ENCODE measurements around the gene PRELID1. TPM values are rescaled to one million over a fixed set of nuclear protein-coding genes. Genes with fewer than 3 reads are reported as not detected.
A peak's percentile ranks its signal among the peaks of the same experiment; 100 is the strongest.

PRELID1 gene
- total RNA-seq, 1 donor from 2014 or later = 98.8 TPM

DNA sequence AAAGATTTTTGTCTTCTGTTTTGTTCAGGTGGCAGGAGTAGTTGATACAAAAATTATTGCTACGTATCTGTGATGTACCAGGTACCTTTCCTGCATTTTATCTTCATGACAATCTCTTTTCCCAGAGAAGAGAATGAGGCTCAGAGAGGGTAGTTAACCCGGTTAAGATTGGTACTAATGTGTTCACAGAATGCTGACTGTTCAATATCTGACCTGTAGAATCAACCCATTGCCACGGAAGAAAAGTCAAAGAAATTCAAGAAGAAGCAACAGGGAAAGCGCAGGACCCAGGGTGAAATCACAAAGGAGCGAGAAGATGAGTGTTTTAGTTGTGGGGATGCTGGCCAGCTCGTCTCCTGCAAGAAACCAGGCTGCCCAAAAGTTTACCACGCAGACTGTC lies 11.9 kb upstream of the PRELID1 start:
- TF ChIP-seq, protein P1, sequence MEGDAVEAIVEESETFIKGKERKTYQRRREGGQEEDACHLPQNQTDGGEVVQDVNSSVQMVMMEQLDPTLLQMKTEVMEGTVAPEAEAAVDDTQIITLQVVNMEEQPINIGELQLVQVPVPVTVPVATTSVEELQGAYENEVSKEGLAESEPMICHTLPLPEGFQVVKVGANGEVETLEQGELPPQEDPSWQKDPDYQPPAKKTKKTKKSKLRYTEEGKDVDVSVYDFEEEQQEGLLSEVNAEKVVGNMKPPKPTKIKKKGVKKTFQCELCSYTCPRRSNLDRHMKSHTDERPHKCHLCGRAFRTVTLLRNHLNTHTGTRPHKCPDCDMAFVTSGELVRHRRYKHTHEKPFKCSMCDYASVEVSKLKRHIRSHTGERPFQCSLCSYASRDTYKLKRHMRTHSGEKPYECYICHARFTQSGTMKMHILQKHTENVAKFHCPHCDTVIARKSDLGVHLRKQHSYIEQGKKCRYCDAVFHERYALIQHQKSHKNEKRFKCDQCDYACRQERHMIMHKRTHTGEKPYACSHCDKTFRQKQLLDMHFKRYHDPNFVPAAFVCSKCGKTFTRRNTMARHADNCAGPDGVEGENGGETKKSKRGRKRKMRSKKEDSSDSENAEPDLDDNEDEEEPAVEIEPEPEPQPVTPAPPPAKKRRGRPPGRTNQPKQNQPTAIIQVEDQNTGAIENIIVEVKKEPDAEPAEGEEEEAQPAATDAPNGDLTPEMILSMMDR (IDR thresholded peaks at IDR 0.05) = no peak
- no peaks in the 10 kb centered on the region for H3K4me1 Mint-ChIP-seq (ENCODE audit: unreplicated experiment)
- H3K27me3 Mint-ChIP-seq (ENCODE audit: unreplicated experiment) = no peaks in the 10 kb centered on the region
- H3K36me3 Mint-ChIP-seq (ENCODE audit: unreplicated experiment) = peaks cover 48% of the 10 kb centered on the region
- no peak overlapping the region for H3K4me3 Mint-ChIP-seq (ENCODE audit: unreplicated experiment)
- H3K9me3 Mint-ChIP-seq (ENCODE audit: unreplicated experiment) = no peaks in the 10 kb centered on the region
- H3K27ac Mint-ChIP-seq (ENCODE audit: unreplicated experiment) = no peak overlapping the region
- DNase-seq (ENCODE audit: extremely low spot score, unreplicated experiment) = no peak

DNA sequence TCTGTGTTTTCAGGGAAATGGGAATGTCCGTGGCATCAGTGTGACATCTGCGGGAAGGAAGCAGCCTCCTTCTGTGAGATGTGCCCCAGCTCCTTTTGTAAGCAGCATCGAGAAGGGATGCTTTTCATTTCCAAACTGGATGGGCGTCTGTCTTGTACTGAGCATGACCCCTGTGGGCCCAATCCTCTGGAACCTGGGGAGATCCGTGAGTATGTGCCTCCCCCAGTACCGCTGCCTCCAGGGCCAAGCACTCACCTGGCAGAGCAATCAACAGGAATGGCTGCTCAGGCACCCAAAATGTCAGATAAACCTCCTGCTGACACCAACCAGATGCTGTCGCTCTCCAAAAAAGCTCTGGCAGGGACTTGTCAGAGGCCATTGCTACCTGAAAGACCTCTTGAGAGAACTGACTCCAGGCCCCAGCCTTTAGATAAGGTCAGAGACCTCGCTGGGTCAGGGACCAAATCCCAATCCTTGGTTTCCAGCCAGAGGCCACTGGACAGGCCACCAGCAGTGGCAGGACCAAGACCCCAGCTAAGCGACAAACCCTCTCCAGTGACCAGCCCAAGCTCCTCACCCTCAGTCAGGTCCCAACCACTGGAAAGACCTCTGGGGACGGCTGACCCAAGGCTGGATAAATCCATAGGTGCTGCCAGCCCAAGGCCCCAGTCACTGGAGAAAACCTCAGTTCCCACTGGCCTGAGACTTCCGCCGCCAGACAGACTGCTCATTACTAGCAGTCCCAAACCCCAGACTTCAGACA lies 9.6 kb upstream of the PRELID1 start:
- no peak overlapping the region for H3K27ac Mint-ChIP-seq (ENCODE audit: unreplicated experiment)
- peaks cover 41% of the 10 kb centered on the region for H3K36me3 Mint-ChIP-seq (ENCODE audit: unreplicated experiment)
- H3K27me3 Mint-ChIP-seq (ENCODE audit: unreplicated experiment) = no peaks in the 10 kb centered on the region
- H3K4me3 Mint-ChIP-seq (ENCODE audit: unreplicated experiment) = no peak overlapping the region
- peak; percentile 73 for DNase-seq (ENCODE audit: extremely low spot score, unreplicated experiment)
- H3K4me1 Mint-ChIP-seq (ENCODE audit: unreplicated experiment) = peaks cover under 1% of the 10 kb centered on the region
- TF ChIP-seq, protein P1 (IDR thresholded peaks at IDR 0.05) = no peak
- H3K9me3 Mint-ChIP-seq (ENCODE audit: unreplicated experiment) = no peaks in the 10 kb centered on the region

DNA sequence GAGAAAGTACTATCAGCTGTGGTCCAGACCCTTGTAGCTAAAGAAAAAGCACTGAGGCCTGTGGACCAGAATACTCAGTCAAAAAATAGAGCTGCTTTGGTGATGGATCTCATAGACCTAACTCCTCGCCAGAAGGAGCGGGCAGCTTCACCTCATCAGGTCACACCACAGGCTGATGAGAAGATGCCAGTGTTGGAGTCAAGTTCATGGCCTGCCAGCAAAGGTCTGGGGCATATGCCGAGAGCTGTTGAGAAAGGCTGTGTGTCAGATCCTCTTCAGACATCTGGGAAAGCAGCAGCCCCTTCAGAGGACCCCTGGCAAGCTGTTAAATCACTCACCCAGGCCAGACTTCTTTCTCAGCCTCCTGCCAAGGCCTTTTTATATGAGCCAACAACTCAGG lies 9.0 kb upstream of the PRELID1 start:
- H3K9me3 Mint-ChIP-seq (ENCODE audit: unreplicated experiment) = no peaks in the 10 kb centered on the region
- H3K27me3 Mint-ChIP-seq (ENCODE audit: unreplicated experiment) = no peaks in the 10 kb centered on the region
- peaks cover 3% of the 10 kb centered on the region for H3K4me1 Mint-ChIP-seq (ENCODE audit: unreplicated experiment)
- H3K27ac Mint-ChIP-seq (ENCODE audit: unreplicated experiment) = no peak overlapping the region
- DNase-seq (ENCODE audit: extremely low spot score, unreplicated experiment) = peak; percentile 17
- H3K36me3 Mint-ChIP-seq (ENCODE audit: unreplicated experiment) = peaks cover 37% of the 10 kb centered on the region
- H3K4me3 Mint-ChIP-seq (ENCODE audit: unreplicated experiment) = no peak overlapping the region
- TF ChIP-seq, protein P1 (IDR thresholded peaks at IDR 0.05) = no peak

DNA sequence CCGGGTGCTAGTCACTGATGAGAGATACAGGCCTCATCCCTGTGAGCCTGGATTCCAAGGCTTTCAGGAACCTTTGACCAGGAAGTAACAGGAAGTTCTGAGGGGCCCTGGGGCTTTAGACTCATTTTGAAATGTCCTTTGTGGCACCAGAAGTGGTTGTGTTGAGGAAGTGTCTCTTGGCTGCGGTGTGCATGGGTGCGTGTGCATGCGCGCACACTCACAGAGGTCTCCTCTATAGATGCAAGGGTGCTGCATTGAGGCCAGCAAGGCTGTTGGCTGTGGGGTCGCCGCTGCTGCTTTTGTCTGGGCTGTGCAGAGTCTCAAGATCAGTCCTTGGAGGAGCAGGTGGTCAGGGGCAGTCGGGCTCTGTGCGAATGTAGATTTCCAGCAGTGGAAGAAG lies 7.7 kb upstream of the PRELID1 start:
- H3K4me3 Mint-ChIP-seq (ENCODE audit: unreplicated experiment) = no peak overlapping the region
- H3K27ac Mint-ChIP-seq (ENCODE audit: unreplicated experiment) = no peak overlapping the region
- TF ChIP-seq, protein P1 (IDR thresholded peaks at IDR 0.05) = no peak
- H3K27me3 Mint-ChIP-seq (ENCODE audit: unreplicated experiment) = no peaks in the 10 kb centered on the region
- peaks cover 34% of the 10 kb centered on the region for H3K36me3 Mint-ChIP-seq (ENCODE audit: unreplicated experiment)
- no peak for DNase-seq (ENCODE audit: extremely low spot score, unreplicated experiment)
- no peaks in the 10 kb centered on the region for H3K9me3 Mint-ChIP-seq (ENCODE audit: unreplicated experiment)
- H3K4me1 Mint-ChIP-seq (ENCODE audit: unreplicated experiment) = peaks cover 15% of the 10 kb centered on the region

DNA sequence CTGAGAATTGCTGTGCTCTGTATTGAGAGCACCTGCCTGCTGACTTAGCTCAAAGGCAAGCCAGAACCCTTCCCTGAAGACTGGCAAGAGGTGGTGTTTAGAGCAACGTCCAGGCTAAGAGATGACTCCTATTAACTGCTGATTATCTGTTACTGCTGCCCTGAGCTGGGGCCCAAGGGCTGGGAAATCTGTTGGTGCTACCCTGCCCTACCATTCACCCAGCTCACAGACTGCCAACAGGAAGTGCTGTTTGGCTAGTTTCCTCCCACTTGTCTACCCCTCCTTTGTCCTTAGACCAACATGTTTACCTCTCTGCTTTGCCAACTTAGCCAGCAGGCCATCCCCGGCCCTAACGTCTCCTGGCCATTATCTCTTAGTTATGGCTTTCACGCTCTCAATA lies 7.0 kb upstream of the PRELID1 start:
- DNase-seq (ENCODE audit: extremely low spot score, unreplicated experiment) = no peak
- Mint-ChIP-seq H3K36me3 (ENCODE audit: unreplicated experiment) (peaks cover 32% of the 10 kb centered on the region), H3K4me3 (ENCODE audit: unreplicated experiment) (no peak overlapping the region), H3K9me3 (ENCODE audit: unreplicated experiment) (no peaks in the 10 kb centered on the region), H3K4me1 (ENCODE audit: unreplicated experiment) (peaks cover 19% of the 10 kb centered on the region), H3K27ac (ENCODE audit: unreplicated experiment) (peak overlapping the region; percentile 7), H3K27me3 (ENCODE audit: unreplicated experiment) (no peaks in the 10 kb centered on the region)
- TF ChIP-seq, protein P1 (IDR thresholded peaks at IDR 0.05) = no peak

Data from osteocyte (in vitro differentiated cells).